ENCODE results near the gene LDLRAD3.

The LDLRAD3 gene

DNA sequence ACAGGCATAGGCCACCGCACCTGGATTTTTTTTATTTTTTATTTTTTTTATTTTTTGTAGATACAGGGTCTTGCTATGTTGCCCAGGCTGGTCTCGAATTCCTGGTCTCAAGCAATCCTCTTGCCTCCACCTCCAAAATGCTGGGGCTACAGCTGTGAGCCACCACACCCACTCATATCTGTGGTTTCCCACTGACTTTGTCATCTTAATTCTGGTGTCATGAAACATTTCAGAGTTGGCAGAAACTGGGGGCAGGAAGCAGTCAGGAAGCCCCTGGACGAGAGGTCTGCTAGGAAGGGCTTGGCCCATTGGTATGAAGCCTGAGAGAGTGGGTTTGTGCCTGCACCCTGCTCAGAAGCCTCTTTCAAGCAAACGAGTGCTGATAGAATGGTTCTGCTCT is 296.3 kb downstream of the LDLRAD3 start:
- no peak for DNase-seq (ENCODE audit: low spot score)

DNA sequence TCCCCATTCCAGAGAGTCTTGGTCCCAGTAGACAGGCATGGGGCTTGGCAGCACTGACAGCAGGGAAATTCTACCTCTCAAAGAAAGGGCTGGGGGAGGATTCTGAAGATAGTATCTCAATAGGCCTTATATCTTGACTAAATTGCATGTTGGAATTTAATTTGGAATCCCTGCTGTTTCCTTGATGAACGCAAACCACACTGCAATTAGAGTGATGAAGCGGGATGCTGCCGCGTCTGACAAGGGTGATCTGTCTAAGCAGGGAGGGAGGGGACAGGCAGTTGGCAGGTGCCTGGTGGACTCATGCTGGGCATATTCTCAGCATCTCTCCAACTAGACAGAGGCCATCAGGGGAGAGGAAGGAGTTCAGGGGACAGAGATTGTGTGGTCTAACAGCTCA is 296.9 kb downstream of the LDLRAD3 start:
- DNase-seq (ENCODE audit: low spot score): no peak

DNA sequence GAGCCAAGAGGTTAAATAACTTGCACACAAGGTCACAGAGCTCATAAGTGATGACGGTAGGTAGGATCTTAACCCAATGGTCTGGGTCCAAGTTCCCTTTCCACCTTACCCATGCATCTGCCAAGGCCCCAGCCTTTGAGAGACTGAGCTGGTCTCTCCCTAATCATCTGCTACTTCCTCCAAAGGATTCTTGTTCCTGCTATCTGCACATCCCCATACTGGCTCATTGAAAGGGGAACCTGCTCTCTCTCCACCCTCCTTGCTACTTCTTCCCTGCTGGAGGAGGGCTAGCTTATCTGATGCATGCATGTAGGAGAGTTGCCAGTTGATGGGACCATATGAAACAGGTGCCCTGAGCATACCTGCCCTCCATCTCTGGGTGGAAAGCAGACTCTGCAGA is 297.6 kb downstream of the LDLRAD3 start:
- no peak for DNase-seq (ENCODE audit: low spot score)

DNA sequence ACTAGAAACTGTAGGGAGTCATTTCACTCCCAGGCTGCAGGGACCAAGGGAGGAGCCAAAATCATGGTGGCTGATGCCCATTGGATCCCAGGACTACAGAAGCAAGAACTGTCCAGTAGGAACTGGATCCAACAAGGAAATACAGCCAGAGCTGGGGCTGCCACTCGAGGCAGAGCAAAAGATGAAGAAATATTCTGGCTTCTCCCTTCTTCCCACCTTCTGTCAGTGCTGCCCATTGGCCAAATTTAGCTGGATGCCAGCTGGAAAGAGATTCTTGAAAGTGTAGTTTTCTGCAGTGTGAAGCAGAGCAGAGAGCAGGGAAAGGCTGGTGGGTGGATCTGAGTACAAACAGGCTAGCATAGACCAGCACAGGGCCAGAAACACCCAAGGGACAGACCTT is 299.8 kb downstream of the LDLRAD3 start:
- no peak for DNase-seq (ENCODE audit: low spot score)

DNA sequence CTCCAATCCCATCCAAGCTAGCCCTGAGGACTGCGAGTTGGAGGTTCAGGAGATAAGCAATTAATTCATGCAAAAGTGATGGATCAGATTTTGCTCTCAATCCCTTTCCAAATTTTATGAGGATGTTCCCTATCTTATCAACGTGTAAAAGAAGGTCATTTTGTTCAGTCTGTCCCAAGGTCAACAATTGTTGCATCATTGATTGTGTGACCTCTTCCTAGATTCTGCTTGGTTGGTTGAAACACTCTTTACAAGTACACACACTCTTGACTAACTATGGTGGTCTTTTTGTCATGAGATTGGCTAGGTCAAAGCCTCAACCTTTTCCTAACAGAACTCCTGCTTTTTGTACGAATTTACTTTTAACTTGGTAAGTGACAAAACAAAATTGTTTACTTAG is 303.6 kb downstream of the LDLRAD3 start:
- no peak for DNase-seq (ENCODE audit: low spot score)

DNA sequence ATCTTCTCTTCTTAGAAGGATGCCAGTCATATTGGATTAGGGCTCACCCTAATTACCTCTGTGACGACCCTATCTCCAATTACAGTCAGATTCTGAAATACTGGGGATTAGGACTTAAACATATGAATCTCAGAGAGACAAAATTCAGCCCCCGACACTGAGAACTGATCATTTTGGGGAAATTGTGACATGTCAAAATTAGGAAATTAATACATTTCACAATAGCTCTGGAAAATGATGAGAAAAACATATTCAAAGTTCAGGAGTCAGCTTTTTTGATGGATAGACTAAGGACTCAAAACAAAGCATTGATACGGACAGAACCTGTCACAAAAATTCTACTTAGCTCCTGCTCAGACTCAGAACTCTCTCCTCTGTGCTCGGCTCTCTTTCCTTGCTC is 304.6 kb downstream of the LDLRAD3 start:
- DNase-seq (ENCODE audit: low spot score): no peak

DNA sequence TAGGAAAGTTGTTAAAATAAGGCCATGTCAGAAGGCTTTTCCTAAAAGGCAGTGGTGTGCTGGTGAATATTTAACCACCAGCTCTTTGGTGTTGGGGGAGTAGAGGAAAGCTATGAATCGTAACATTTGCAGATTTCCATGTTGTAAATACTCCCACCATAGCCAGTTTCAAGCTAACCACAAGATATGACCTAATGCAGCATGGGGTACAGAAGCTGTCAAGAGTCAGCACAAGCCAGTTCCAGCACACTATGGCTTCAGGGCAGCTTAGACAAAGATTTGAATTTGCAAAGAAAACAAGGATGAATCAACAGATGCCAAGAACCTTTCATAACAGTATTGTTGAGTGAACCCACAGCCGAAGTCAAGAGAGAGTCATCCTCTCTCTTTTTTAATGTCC is 305.4 kb downstream of the LDLRAD3 start:
- DNase-seq (ENCODE audit: low spot score): no peak

DNA sequence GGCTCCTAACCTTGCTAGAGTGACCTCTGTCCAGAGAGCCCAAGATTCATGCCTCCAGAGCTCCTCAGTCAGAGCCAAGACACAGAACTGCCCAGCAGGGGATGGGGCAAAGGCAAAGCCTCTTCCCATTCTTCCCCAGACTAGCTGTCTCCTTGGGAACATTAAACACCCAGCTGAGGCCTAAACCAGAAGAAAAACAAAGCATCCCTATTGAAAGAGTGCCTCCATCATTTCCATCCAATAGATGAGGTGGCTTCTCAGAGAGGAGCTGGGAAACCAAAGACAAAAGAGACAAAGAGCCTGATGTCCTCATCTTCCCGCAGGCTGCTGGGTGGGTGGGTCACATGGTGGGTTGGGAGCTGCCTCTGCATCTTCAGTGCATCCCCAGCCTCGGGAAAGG is 308.0 kb downstream of the LDLRAD3 start:
- DNase-seq (ENCODE audit: low spot score): no peak

DNA sequence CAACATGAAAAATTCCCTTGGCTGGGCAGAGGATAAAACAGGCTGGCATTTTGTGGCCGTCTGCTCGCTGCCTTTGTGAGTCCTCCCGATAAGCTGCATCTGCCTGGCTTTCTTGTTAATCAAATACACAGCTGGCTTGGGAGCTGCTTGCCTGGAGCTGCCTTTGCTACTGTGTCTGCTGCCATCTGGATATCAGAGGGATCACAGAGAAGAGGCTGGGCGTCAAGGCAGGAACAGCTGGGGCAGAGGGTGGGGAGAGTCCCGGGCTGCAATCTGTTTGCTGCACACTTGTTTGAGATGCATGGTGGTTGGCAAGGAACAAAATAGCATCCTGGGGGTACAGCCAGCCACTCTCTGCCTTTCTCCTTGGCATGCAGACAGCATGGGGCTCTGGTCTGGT is 309.4 kb downstream of the LDLRAD3 start:
- peak; percentile 60 for DNase-seq (ENCODE audit: low spot score)

DNA sequence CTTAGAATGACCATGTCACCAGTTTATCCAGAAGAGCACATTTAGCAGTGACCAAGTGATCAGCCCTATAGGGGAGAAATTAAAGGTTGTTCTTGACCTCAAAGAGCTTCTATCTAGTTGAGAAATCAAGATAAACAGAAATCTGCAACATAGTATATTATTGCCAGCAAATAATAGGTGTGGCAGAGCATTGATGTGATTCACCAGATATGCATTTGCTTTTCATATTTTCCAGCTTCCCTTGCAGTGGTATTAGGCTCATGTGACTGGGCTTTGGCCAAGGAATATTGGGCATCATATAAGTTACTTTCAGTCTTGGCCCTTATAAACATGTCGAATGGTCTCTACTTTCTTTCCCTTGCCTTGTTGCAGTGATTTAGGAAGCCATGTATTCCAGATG is 310.9 kb downstream of the LDLRAD3 start:
- no peak for DNase-seq (ENCODE audit: low spot score)

DNA sequence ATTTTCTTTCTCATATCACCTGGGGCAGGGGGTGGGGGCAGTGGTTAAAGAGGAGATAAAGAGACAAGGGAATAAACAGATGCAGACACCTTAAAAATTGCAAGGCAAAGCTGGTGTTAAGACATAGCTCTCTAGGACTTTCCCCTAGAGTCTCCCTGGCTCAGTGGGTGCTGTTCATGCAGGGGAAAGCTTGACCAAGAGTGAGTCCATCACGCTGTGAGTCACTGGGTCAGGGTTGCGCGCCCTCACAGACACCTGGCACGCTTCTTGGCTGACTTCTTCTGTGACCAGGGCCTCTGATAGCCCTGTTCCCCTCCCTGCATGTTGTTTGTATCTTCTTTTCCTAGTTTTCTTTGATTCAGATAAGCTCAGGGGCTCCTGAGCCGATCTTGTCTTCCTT is 313.5 kb downstream of the LDLRAD3 start:
- DNase-seq (ENCODE audit: low spot score): no peak

DNA sequence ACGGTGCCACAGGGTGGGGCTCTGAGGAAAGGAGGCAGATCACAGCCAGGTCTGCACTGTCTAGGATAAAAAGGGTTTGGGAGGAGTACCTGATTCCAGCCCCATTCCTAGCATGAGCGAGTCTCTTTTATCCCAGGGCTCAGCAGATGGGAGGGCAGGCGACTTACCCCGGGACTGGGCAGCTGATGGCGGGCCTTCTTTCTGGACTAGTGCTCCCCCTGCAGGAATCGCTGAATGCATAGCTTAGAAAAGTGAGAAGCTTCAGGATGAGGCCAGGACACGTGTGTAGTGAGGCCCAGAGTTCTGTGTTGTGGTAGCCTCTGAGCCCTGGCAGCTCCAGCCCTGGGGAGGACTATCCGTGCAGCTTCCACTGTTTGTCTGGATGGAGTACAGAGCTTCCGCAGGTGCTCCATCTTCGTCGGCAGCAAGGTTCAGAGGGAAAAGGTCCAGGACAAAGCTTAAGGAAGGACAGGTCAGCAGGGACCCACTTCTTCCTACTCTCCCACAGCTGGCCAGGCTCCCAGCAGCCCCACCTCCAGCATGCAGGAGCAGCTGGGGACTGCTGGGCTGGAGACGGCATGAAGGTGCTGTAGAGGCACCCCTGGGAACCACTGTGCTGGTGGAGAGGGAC is 315.0 kb downstream of the LDLRAD3 start:
- DNase-seq (ENCODE audit: low spot score): peak; percentile 78

DNA sequence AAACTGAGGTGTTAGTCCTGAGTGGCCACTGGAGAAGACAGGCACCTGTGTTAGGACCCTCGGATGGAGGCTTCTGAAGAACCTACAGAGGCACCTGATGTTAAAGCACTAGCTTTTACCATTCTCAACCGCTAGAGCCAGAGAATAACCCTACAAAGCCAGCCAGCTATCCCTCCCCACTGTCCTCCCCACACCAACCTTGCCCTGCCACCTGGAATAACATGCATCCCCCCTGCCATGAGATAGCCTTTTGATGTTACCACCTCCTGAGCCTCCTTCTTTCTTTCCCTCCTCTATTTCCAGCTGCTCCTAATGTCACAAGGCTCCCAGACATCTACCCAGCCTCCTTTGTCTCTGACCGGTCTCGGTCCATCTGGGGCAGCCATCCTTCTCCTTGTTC is 317.2 kb downstream of the LDLRAD3 start:
- DNase-seq (ENCODE audit: low spot score): no peak

DNA sequence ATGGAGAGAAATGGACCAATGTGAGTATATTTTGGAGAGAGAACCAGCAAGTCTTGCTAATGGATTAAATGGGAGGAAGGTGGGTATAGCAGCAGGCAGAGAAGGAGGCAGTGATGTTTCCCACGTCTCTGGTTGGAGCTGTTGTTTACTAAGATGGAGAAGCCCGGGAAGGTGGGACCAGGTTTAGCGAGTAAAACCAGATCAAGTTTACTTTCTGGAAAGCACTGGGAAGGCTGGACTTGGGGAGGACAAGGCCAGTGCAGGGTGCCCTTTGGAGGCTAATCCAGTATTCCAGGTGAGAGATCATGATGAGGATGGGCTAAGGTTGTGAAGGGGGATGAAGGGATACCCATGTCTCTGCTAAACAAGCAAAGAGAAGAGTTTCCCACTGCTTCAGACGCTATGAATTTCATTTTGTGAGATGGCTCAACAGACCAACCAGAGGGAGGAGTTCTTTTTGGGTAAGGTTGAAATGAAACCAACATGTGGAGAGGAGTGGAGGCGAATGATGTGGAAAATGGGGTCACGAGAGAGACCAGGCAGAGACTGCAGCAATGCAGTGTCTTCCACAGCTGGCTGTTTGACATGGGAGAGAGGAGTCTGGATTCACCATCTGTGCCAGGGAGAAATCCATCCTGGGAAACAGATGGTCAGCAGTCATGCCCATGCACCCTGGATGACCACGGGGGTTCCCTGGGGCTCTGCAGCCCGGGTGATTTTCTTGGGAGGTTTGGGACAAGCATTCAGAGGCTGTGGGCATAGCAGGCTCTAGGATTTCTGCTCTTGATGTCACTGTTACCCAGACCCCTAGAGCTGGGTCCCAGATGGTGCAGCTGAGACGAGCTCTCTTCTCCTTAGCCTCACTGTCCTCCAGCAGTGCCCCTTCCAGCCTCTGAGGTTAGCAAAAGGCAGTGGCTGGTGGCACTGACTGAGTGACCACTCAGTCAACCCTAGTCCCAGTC is 320.4 kb downstream of the LDLRAD3 start:
- DNase-seq (ENCODE audit: low spot score): no peak

DNA sequence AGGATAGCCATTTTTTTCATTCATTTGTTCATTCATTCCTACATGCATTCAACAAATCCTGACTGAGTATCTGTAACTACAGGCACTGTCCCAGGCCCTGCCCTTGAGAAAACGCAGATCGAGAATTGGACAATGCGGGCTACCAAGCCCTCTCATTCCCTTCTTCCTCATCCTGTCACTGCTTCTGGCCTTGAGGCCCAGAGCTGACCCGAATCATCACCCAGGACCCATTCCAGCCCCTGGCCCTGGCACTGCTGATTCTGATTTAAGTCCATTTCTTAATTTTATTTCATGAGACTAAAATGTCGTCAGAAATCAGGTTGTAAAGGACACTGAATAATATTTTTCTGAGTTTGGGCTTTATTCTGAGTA is 321.1 kb downstream of the LDLRAD3 start:
- DNase-seq (ENCODE audit: low spot score): no peak

DNA sequence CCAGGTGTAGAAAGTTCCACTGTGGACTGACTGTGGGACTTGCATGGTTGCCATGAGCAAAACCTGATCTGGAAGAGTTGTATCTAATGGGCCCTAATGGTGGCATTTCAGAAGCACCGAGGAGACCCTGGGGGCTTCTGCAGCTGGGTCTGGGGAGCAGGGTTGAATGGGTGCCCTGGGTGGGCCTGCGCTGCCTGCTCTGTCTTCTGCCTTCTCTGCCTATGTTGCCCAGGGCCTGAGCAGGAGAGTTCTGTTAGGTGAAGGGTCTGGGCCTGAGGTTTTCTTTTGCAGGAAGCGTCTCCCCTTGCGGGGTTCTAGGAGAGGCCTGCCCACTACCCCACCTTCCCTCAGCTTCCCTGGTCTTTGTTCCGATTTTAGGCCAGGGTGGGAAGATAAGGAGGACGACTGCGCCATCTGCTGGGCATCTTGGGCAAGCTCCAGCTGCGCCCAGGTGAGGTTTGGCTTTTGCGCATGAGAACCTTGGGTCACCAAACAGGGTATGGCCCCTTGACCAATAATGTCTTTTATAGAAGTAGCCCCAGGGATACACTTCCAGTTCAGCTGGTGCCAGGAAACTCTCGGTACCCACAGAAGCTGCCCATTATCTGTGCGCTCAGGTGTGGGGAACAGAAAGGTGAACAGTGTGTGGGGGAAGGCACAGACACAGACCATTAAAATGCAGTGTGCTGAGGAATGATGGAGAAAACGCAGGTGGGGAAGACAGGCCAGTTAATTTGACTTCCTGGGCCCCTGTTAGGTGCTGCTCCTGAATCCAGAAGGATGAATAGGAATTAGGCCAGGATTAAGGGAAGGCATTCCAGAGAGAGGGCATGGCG is 322.1 kb downstream of the LDLRAD3 start:
- DNase-seq (ENCODE audit: low spot score): no peak

DNA sequence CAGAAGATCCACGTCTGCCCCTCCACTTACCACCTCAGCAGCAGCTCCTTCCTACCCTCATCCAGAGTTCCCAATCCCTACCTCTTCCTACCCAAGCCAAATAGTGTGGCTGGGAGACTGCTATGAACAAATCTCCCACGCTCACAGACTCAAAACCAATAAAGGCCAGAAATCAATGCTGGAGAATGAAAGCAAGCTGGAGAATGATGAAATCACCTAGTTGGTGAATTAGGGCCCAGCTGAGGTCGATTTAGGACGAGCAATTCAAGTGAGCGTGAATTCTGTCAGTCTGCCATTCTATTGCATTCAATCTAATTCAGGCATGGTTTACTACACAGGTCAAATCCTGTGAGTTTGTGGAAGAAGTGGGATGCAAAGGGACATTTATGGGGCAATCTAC is 322.9 kb downstream of the LDLRAD3 start:
- DNase-seq (ENCODE audit: low spot score): no peak

DNA sequence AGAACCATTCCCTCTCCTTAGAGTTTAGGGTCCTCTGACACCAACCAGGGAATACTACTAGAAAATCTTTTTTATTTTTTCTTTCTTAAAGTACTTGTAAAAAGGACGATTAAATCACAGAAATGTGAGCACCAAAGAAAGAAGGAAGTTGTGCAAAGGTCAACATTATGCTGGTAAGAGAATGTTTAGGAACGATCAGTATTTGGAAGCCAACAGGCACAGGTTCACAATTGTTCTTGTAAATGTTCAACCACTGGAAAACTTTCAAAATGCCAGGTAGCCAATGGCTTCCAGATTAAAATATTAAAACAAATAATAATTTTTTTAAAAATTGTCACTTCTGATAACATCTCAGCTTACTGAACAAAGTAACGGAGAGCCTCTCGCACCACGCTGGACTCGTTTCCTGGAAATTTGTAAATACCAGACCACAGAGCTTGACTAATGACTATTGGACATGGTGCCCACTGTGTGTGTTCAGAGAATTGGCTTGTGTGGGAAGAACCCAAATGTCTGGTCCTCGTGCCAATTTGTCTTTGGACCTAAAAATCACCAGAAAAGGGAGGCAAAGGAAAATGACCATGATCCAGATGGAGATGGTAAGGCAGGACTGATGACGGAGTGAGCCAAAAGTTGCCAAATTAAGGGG is 324.6 kb downstream of the LDLRAD3 start:
- no peak for DNase-seq (ENCODE audit: low spot score)

DNA sequence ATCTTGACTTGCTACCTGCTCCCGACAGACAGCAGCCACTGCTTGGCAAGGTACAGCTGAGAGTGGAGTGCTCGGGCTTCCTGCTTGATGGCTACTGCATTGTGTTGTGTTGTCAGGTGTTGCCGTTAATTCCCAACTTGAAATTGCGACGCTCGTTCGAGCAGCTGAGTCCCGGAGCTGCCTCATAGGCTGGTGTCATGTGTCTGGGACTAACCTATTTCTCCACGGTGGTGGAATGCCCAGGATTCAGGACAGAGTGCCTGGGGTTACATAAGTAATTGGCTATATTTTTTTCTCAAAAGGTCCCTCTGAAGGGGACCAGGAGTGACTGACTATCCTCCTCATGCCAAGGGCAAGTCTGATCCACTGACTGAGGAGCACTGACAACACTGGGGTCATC is 326.8 kb downstream of the LDLRAD3 start:
- no peak for DNase-seq (ENCODE audit: low spot score)

DNA sequence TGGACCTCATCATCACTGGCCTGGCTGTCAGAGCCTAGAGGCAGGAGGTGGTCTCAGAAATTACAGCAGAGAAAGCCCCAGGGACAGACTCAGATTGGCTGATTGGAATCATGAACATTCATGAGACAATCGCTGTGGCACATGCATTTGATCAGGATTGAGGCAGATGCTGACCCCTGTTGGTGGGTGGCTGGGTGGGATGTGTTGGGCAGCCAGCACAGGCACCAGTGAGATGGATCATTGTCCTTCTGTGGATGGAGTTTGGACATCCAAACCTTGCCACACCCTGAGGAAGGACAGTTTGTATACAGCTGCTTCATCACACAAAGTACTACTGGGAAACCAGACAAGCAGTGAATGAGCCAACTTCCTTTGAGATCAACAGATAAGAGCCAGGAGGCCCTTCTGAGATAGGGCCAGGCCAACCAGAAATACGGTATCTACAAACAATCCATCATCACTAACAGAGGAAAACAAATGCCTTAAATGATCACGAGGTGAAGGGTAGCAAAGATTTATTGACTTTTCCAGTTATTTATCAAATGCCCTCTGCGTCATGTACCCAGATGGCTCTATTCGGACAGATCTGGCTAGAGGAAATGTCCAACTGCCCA is 328.0 kb downstream of the LDLRAD3 start:
- no peak for DNase-seq (ENCODE audit: low spot score)

DNA sequence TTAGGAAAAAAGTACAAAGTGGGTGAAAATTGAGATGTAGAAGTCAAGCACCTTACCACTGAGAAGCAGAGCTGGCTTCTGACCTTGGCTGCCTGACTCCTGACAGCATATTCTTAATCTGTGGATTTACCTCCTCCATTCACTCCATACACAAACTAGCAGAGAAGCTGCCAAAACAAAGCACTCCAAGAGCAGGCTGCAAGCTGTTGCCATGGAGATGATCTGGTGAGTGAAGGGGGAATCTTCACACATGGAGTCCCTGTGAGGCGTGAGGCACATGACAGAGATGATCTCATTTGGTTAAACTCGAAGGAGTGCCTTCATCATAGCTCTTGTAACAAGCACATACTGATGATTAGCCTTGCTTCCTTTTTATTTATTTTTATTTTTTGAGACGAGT is 329.2 kb downstream of the LDLRAD3 start:
- no peak for DNase-seq (ENCODE audit: low spot score)

DNA sequence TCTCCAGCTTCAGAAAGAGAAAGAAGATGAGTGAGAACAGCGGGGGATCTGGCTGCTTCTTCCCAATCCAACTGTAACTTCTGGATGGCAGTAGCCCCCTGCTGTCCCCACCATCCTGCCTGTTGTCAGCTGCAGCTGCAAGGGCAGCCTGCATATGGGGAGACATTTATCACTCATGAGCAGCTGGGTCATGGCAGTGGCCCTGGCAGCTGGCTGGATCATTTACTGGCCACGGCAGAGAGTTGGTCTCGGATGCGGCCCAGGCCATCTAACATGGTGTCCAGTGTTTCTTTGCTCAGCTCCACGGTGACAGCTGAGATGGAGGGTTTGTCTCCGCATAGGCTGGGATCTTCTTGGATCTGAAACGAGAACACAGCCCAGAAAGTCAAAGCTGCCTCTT is 330.6 kb downstream of the LDLRAD3 start:
- no peak for DNase-seq (ENCODE audit: low spot score)

Data from globus pallidus (tissue), 1 donor.